Astrocyte (in vitro differentiated cells and primary cell): ENCODE data around the gene ARRB1. TPM values are rescaled to one million over a fixed set of nuclear protein-coding genes. Genes with fewer than 3 reads are reported as not detected.
"Not testable (repeated sequence)": the region's sequence is repeated elsewhere in the genome, so short reads cannot be mapped to it uniquely, and the experiment has no call there.

ENCODE experiments used
- DNase-seq: peaks from one replicate; pipeline ENCODE4 v3.0.0-alpha.2; 2010; ENCODE audit warnings: low read depth
- FAIRE-seq: peaks from 2 replicates; lab custom pipeline; 2011; peaks lifted over from hg19 to GRCh38; lab: Jason Lieb, UNC
- H2AFZ ChIP-seq: 2 replicates; pipeline ENCODE4 v1.6.0; 2012; ENCODE audit warnings: low read depth, low read length, inconsistent platforms
- H3K27ac ChIP-seq: 2 replicates; pipeline ENCODE4 v1.5.1; 2011; ENCODE audit warnings: low read depth, low read length, inconsistent platforms
- H3K27me3 ChIP-seq: 2 replicates; pipeline ENCODE4 v1.6.0; 2011; ENCODE audit warnings: low read length, inconsistent platforms; ENCODE audit not compliant: insufficient read depth
- H3K36me3 ChIP-seq: 2 replicates; pipeline ENCODE4 v1.5.1; 2011; ENCODE audit warnings: low read length, inconsistent platforms; ENCODE audit not compliant: insufficient read depth
- H3K4me1 ChIP-seq: 2 replicates; pipeline ENCODE4 v1.5.1; 2011; ENCODE audit warnings: low read length, inconsistent platforms; ENCODE audit not compliant: insufficient read depth
- H3K4me2 ChIP-seq: 2 replicates; pipeline ENCODE4 v1.6.0; 2012; ENCODE audit warnings: low read length, inconsistent platforms
- H3K4me3 ChIP-seq: 2 replicates; pipeline ENCODE4 v1.5.1; 2011; ENCODE audit warnings: low read depth, mild to moderate bottlenecking, low read length, inconsistent platforms; ENCODE audit not compliant: insufficient read depth
- H3K79me2 ChIP-seq: 2 replicates; pipeline ENCODE4 v1.6.0; 2012; ENCODE audit warnings: mild to moderate bottlenecking, low read length, inconsistent platforms; ENCODE audit not compliant: insufficient read depth
- H3K9ac ChIP-seq: 2 replicates; pipeline ENCODE4 v1.6.0; 2012; ENCODE audit warnings: mild to moderate bottlenecking, low read length, inconsistent platforms
- H3K9me3 ChIP-seq: 2 replicates; pipeline ENCODE4 v1.5.1; 2012; ENCODE audit warnings: low read depth, mild to moderate bottlenecking, low read length, inconsistent platforms; ENCODE audit not compliant: insufficient read depth
- H4K20me1 ChIP-seq: 2 replicates; pipeline ENCODE4 v1.6.0; 2012; ENCODE audit warnings: low read length, inconsistent platforms; ENCODE audit not compliant: insufficient read depth
- H3K27ac Mint-ChIP-seq: one replicate; pipeline ENCODE4 v1.8.0; 2021; ENCODE audit warnings: mild to moderate bottlenecking, mixed read lengths; ENCODE audit not compliant: unreplicated experiment
- H3K27me3 Mint-ChIP-seq: one replicate; pipeline ENCODE4 v1.8.0; 2021; ENCODE audit warnings: low read depth, mixed read lengths; ENCODE audit not compliant: unreplicated experiment
- H3K36me3 Mint-ChIP-seq: one replicate; pipeline ENCODE4 v1.8.0; 2021; ENCODE audit warnings: low read depth, mixed read lengths; ENCODE audit not compliant: unreplicated experiment
- H3K4me1 Mint-ChIP-seq: one replicate; pipeline ENCODE4 v1.8.0; 2021; ENCODE audit warnings: low read depth, mixed read lengths; ENCODE audit not compliant: unreplicated experiment
- H3K4me3 Mint-ChIP-seq: one replicate; pipeline ENCODE4 v1.8.0; 2021; ENCODE audit warnings: mild to moderate bottlenecking, moderate library complexity, mixed read lengths; ENCODE audit not compliant: unreplicated experiment
- H3K9me3 Mint-ChIP-seq: one replicate; pipeline ENCODE4 v1.8.0; 2021; ENCODE audit warnings: mild to moderate bottlenecking, mixed read lengths; ENCODE audit not compliant: unreplicated experiment
- EZH2 ChIP-seq: IDR thresholded peaks from 2 replicates; pipeline ENCODE4 v1.6.1; 2012; ENCODE audit warnings: mild to moderate bottlenecking, low read length, inconsistent platforms; ENCODE audit not compliant: insufficient read depth
- total RNA-seq: library from RNA; stranded (reverse); gene quantifications from 2 replicates; pipeline ENCODE4 v1.2.1, GENCODE V29; 2021
- TF ChIP-seq, protein P1 (sequence below): IDR thresholded peaks from 2 replicates; pipeline ENCODE4 v1.5.1; 2011; ENCODE audit warnings: low read depth, mild to moderate bottlenecking, inconsistent platforms, low read length, moderate library complexity; ENCODE audit not compliant: insufficient read depth

ARRB1 gene
- total RNA-seq, 1 donor from 2014 or later = 28.5 TPM

DNA sequence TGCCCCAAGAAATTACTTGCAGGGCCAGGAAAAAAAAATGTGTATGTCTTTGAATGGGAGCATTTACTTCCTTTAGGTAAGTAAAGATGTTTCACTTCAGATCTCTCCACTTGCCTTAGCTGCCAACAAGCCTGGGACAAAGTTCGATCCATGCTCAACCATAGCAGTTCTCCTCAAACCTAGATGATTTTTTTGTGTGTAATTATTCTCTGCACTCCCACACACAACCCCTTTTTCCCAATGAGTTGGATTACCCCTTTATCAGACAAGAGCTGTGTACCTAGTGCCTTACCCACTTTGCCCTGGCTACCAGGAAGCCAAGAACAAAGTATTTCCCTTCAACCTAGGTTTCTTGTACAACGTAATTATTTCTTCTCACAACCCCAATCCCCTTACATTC is 75.3 kb downstream of the ARRB1 start:
- no peaks in the 10 kb centered on the region for H3K9me3 Mint-ChIP-seq
- H3K36me3 Mint-ChIP-seq = peaks cover 27% of the 10 kb centered on the region
- Histone ChIP-seq H3K27me3 (no peaks in the 10 kb centered on the region), H4K20me1 (no peaks in the 10 kb centered on the region), H3K27ac (no peak overlapping the region), H2AFZ (no peak overlapping the region), H3K4me3 (no peak overlapping the region), H3K9me3 (no peaks in the 10 kb centered on the region), H3K4me1 (no peaks in the 10 kb centered on the region), H3K9ac (no peak overlapping the region), H3K79me2 (no peaks in the 10 kb centered on the region), H3K4me2 (no peak overlapping the region), H3K36me3 (no peaks in the 10 kb centered on the region)
- TF ChIP-seq EZH2 = no peak
- TF ChIP-seq, protein P1, sequence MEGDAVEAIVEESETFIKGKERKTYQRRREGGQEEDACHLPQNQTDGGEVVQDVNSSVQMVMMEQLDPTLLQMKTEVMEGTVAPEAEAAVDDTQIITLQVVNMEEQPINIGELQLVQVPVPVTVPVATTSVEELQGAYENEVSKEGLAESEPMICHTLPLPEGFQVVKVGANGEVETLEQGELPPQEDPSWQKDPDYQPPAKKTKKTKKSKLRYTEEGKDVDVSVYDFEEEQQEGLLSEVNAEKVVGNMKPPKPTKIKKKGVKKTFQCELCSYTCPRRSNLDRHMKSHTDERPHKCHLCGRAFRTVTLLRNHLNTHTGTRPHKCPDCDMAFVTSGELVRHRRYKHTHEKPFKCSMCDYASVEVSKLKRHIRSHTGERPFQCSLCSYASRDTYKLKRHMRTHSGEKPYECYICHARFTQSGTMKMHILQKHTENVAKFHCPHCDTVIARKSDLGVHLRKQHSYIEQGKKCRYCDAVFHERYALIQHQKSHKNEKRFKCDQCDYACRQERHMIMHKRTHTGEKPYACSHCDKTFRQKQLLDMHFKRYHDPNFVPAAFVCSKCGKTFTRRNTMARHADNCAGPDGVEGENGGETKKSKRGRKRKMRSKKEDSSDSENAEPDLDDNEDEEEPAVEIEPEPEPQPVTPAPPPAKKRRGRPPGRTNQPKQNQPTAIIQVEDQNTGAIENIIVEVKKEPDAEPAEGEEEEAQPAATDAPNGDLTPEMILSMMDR = no peak
- H3K27ac Mint-ChIP-seq = no peak overlapping the region
- H3K4me3 Mint-ChIP-seq = no peak overlapping the region
- DNase-seq = no peak
- peaks cover 7% of the 10 kb centered on the region for H3K4me1 Mint-ChIP-seq
- FAIRE-seq = no peak
- H3K27me3 Mint-ChIP-seq = peaks cover 1% of the 10 kb centered on the region

DNA sequence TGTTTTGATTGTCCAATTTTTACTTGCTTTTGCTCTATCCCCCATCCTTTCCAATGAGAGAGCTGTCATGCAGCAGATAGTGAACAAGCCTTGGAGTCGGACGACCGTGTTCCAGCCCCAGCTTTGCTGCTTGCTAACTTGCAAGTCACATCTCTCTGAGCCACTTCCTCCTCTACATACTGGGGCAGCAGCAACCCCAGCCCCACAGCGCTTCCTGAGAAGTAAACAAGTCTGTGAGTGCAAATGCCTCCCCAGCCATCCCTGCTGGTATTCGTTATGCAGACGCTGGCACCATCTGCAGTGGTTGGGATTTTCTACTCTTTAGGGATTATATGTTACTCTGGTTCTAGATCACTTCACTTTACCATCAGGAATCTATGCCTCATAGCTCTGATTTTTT is 75.9 kb downstream of the ARRB1 start:
- Histone ChIP-seq H3K27ac (no peak overlapping the region), H3K36me3 (no peaks in the 10 kb centered on the region), H3K27me3 (no peaks in the 10 kb centered on the region), H3K4me1 (no peaks in the 10 kb centered on the region), H4K20me1 (no peaks in the 10 kb centered on the region), H3K9me3 (no peaks in the 10 kb centered on the region), H3K4me3 (no peak overlapping the region), H3K79me2 (no peaks in the 10 kb centered on the region), H2AFZ (no peak overlapping the region), H3K4me2 (no peak overlapping the region), H3K9ac (no peak overlapping the region)
- Mint-ChIP-seq H3K27me3 (peaks cover 1% of the 10 kb centered on the region), H3K36me3 (peaks cover 23% of the 10 kb centered on the region), H3K4me3 (no peak overlapping the region), H3K9me3 (no peaks in the 10 kb centered on the region), H3K27ac (no peak overlapping the region), H3K4me1 (peaks cover 7% of the 10 kb centered on the region)
- no peak for DNase-seq
- TF ChIP-seq, protein P1 = no peak
- TF ChIP-seq EZH2 = no peak
- no peak for FAIRE-seq

DNA sequence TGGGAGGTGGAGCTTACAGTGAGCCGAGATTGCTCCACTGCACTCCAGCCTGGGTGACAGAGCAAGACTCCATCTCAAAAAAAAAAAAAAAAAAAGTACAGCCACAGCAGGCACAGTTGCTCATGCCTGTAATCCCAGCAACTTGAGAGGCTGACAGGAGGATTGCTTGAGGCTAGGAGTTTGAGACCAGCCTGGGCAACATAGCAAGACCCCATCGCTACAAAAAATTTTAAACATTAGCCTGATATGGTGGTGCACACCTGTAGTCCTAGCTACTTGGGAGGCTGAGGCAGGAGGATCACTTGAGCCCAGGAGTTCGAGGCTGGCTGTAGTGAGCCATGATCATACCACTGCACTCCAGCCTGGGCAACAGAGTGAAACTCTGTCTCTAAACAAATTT is 76.7 kb downstream of the ARRB1 start:
- not testable (repeated sequence) for H3K9me3 ChIP-seq, H3K4me1 Mint-ChIP-seq, H3K4me3 ChIP-seq, H2AFZ ChIP-seq, H3K27me3 ChIP-seq, H3K36me3 ChIP-seq, H3K9me3 Mint-ChIP-seq, H3K4me1 ChIP-seq, H3K27me3 Mint-ChIP-seq, H3K4me3 Mint-ChIP-seq, DNase-seq, H4K20me1 ChIP-seq, H3K27ac Mint-ChIP-seq, FAIRE-seq, H3K9ac ChIP-seq, H3K27ac ChIP-seq, H3K4me2 ChIP-seq, H3K79me2 ChIP-seq
- H3K36me3 Mint-ChIP-seq = peaks cover 23% of the 10 kb centered on the region
